D721Med (cell line): ENCODE results near the gene ROR1.

Experiments
- DNase-seq: peaks from one replicate; pipeline ENCODE4 v3.0.0; 2011; ENCODE audit warnings: low spot score; ENCODE audit not compliant: insufficient read length
- FAIRE-seq: peaks from 2 replicates; lab custom pipeline; 2011; peaks lifted over from hg19 to GRCh38; lab: Jason Lieb, UNC
- TF ChIP-seq, protein P1 (sequence below): IDR thresholded peaks from 2 replicates; pipeline ENCODE4 v1.5.1; 2012; ENCODE audit warnings: mild to moderate bottlenecking, control low read depth; ENCODE audit not compliant: insufficient read depth; ENCODE audit errors: missing control alignments

The ROR1 gene

DNA sequence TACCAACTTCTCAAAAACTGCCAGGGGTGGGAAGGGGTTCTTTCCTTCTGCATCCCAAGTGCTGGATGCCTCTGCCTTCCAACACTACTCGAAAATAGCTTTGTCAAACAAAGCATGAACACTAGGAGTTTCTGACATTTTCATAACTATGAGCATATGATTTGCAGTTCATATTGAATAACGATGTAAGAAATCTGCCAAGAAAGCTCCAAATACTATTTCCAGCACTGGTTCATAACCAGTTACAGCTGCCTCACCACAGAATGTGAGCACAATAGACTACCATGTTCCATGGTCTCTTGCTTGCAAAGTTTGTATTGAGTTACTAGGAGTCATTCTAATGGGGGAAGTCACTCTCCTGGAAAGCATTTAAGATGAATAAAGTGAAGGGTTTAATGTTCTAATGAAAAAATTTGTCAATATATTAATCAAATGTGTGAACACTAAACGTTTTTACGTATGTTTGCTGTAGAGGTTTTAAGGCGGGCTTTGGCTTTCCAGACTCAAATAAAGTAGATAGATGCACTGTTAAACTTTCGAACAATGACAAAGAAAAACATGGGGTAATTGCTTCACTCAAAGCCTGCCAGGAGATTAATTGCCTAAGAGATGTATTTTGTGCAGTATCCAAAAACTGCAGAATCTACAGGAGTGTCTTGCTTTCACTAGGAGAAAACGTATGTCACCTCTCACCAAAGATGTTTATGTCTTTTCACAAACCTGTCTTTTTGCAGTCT lies 351.1 kb downstream of the ROR1 start:
- TF ChIP-seq, protein P1, sequence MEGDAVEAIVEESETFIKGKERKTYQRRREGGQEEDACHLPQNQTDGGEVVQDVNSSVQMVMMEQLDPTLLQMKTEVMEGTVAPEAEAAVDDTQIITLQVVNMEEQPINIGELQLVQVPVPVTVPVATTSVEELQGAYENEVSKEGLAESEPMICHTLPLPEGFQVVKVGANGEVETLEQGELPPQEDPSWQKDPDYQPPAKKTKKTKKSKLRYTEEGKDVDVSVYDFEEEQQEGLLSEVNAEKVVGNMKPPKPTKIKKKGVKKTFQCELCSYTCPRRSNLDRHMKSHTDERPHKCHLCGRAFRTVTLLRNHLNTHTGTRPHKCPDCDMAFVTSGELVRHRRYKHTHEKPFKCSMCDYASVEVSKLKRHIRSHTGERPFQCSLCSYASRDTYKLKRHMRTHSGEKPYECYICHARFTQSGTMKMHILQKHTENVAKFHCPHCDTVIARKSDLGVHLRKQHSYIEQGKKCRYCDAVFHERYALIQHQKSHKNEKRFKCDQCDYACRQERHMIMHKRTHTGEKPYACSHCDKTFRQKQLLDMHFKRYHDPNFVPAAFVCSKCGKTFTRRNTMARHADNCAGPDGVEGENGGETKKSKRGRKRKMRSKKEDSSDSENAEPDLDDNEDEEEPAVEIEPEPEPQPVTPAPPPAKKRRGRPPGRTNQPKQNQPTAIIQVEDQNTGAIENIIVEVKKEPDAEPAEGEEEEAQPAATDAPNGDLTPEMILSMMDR, result no peak
- DNase-seq (no peak), FAIRE-seq (no peak)

DNA sequence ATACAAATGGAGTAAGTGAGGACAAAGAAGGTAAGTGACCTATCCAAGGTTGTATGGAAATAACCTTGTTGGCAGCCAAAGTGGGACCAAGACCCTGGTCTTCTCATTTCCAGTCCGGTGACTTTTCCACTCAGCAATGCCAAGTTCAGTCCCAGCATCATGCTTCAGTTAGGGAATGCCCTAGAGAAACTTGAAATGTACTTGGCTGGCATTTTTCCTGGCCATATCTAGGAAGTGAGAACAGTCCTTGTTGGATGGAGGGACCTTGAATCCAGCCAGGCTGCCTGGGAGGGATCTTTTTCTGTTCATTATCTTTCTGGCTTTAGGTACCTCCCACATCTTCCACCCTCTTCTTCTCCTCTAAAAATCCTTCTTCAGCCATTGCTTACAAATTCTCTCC lies 352.8 kb downstream of the ROR1 start:
- FAIRE-seq, result no peak
- TF ChIP-seq, protein P1, result no peak
- no peak for DNase-seq

DNA sequence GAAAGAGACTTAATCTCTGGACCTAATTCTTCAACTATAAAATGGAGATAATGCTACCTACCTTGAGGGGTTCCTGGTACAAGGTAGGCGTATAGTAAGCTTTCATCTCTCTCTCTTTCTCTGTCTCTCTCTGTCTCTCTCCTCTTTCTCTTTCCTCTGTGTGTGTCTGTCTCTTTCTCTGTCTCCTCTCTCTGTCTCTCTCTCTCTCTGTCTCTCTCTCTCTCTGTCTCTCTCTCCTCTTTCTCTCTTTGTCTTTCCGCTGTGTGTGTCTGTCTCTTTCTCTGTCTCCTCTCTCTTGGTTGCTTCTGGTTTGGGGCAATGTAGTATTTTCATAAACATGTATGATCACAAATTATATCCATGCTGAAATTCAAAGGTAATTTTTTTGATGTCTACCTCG lies 353.5 kb downstream of the ROR1 start:
- FAIRE-seq (no peak), DNase-seq (no peak)
- TF ChIP-seq, protein P1, result no peak

DNA sequence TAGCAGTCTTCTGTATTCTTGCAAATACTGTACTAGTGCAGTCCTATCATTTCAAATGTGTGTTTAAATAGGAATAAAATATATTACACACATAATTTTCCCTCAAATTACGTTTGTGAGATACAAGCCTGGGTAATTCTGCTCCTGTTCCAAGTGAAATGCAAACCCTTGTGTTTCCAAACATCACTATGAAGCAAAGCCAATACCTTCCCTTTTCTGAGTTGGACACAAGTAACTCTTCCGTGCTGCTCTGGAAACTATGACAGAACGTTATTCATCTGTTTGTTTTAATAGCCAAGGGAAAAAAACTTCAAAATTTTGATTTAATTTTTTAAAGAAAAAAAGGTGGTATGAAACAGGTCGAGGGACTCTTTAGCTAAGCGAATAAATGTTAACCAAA lies 355.9 kb downstream of the ROR1 start:
- TF ChIP-seq, protein P1, result no peak
- FAIRE-seq (no peak), DNase-seq (no peak)

DNA sequence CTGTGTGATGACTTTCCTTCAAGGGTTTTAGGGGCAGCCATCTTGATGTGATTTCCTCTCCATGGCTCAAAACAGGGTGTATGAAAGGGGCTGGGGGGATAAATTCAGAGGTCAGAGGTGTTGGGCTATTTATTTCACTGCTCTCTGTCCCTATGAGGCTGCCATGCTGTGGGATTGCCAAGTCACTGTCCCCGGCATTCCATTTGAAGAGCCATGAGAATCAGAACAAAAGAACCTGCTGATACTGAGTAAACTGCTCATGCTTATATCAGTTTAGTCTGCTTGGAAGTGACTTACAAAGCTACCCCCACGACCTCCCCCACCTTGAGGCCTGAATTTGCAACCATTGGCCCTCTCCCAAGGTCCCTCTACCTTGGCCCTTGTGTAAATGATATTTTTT lies 357.3 kb downstream of the ROR1 start:
- TF ChIP-seq, protein P1, result no peak
- DNase-seq (no peak), FAIRE-seq (no peak)

DNA sequence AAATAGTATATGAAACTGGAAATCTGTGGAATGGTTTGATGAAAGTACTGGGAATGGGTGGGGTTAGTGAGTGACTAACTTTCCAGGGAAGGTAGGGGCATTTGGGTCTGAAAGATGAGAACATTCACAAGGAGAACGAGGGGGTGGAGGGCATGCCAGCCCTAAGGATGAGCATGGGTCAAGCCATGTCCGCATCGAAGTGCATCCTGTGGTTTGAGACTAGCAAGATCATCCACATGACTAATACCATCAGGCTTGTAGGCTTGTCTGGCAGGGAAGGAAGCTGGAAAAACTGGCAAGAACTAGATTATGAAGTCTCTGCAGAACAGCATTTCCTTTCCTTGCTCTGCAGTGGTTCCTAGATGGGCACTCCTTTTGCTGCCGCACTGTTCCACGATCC lies 359.2 kb downstream of the ROR1 start:
- TF ChIP-seq, protein P1, result no peak
- DNase-seq (no peak), FAIRE-seq (no peak)

DNA sequence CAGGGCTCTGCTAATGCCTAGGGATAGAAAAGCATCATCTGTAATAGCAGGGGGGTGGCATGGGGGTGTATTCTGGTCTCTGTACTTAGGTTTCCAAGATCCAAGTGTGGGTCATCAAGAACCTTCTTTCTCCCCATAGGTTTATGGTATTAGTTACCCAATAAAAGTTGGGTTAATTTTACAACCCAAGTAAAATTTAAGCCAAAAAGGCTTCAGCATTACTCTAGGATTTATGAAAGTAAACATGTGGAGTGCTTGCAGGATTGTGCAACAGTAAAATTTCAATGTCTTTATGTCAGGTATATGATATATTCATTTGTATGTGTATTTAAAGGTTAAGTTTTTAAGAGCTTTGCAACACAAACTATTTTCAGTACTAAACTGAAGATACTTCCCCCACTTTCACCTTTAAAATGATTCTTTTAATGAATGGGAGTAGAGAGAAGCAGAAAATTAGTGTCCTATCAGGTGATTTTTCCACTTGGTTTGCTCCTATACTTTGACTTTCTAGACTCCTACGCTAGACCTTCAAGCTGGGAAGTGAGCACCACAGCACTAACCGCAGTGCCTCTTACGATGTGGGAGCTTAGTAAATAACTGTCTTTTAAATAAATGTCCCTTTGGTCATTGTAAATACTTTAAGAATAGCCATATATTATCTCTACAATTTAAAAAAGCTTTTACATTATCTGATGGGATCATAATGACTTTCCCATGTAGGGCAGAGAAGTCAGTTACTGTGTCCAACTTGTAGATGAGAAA lies 361.8 kb downstream of the ROR1 start:
- TF ChIP-seq, protein P1, result no peak
- FAIRE-seq, result no peak
- no peak for DNase-seq
